Stomach (tissue), 9 donors: Measurements from ENCODE around the gene GNB5. TPM values are rescaled to one million over a fixed set of nuclear protein-coding genes. Genes with fewer than 3 reads are reported as not detected.
A peak's percentile ranks its signal among the peaks of the same experiment; 100 is the strongest.

Experiments used
- DNase-seq, 2 donors: peaks; one replicate each; pipeline versions ENCODE4 v3.0.0 to v3.0.0-alpha.2; 2013 to 2019
- H3K27ac ChIP-seq, 5 donors: fragments of 200-600 bp in 4 of 5; sonication (generic) in 4 of 5; one replicate each; pipeline ENCODE4 v1.5.1; 2013 to 2019; ENCODE audit warnings: mild to moderate bottlenecking in 1 of 5, moderate library complexity in 1 of 5
- H3K27me3 ChIP-seq, 3 donors: fragments of 200-600 bp; sonication (generic); one replicate each; pipeline ENCODE4 v1.5.1; 2017 to 2019; ENCODE audit warnings: mixed run types in 1 of 3
- H3K36me3 ChIP-seq, 4 donors: fragments of 200-600 bp; sonication (generic); 1 replicate in 3 of 4; 2 replicates in 1 of 4; pipeline ENCODE4 v1.5.1; 2016 to 2019
- H3K4me1 ChIP-seq, 4 donors: fragments of 200-600 bp; sonication (generic); one replicate each; pipeline ENCODE4 v1.5.1; 2016 to 2019
- H3K4me3 ChIP-seq, 4 donors: fragments of 200-600 bp; sonication (generic) in 3 of 4; one replicate each; pipeline ENCODE4 v1.5.1; 2016 to 2019; ENCODE audit warnings: mild to moderate bottlenecking in 1 of 4
- H3K9me3 ChIP-seq, 4 donors: fragments of 200-600 bp; sonication (generic); one replicate each; pipeline ENCODE4 v1.5.1; 2016 to 2019
- EP300 ChIP-seq: sonication (generic); formaldehyde crosslinking; IDR thresholded peaks from one replicate; pipeline ENCODE4 v1.6.1; 2017; ENCODE audit warnings: antibody characterized with exemption
- POLR2A ChIP-seq, 4 donors: fragments of 450-650 bp; IDR thresholded peaks; one replicate each; pipeline ENCODE4 v1.6.1; 2016; ENCODE audit warnings: antibody characterized with exemption in 4 of 4, control low read depth in 2 of 4, mild to moderate bottlenecking in 1 of 4, moderate library complexity in 1 of 4
- POLR2AphosphoS5 ChIP-seq, 3 donors: sonication (generic); formaldehyde crosslinking; IDR thresholded peaks; one replicate each; pipeline ENCODE4 v1.6.1; 2016; ENCODE audit warnings: antibody characterized with exemption in 3 of 3
- WGBS, 5 donors: extraction: QIAGEN DNeasy Blood & Tissue Kit in 3 of 5; methylation state at CpG; one replicate each; pipeline versions ENCODE4 v1.1.5 to v1.1.7; 2013 to 2018; 5-methylcytosine and 5-hydroxymethylcytosine counted together
- intact Hi-C: fragments of 100-400 bp; cut with DNase I; formaldehyde crosslinking; loops from one replicate; pipeline ENCODE4 v1.15.1; 2023; ENCODE audit warnings: low total_unique reads
- polyA plus RNA-seq, 3 donors: library from polyadenylated mRNA; stranded (reverse); fragments of 200-250 nt; gene quantifications; one replicate each; pipeline ENCODE4 v1.2.3, GENCODE V29; 2013
- total RNA-seq, 5 donors: library from RNA; depleted of rRNA; stranded (reverse); fragments of >200 nt; gene quantifications; one replicate each; pipeline versions ENCODE4 v1.1.0 to v1.2.3, GENCODE V29; 2014 to 2016
- TF ChIP-seq, protein P1 (sequence below), 7 experiments: fragments of 450-650 bp in 4 of 7; fragments of 200-600 bp in 3 of 7; sonication (generic) in 3 of 7; IDR thresholded peaks; one replicate each; pipeline ENCODE4 v1.5.1; 2016 to 2019; ENCODE audit warnings: antibody characterized with exemption in 7 of 7, control low read depth in 2 of 7, mild to moderate bottlenecking in 1 of 7
- donor health status: healthy with polysubstance abuse.
- donor health status: Bipolar disorder and iron deficiency.
- donor health status: healthy.

GNB5 gene
- total and polyA plus RNA-seq, 8 donors, result 6.4 to 291 (median 12.7) TPM

DNA sequence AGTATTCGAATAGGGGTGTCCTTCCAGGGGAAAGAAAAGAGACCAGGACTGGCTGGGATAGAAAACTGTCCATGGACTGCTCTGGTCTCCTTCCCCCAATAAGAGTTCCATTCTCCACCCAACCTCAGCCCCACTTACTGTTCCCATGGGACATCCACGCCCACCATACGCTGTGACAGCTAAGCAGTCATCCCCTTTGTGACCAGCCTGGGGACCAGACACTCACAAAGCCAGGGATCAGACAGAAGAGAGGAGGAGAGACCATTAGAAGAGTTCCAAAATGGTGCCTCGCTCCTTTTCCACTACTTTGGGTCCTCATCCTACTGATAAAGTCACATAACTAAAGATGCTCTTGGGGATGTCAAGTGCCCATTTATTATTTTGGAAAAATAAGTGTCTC is 27.6 kb upstream of the GNB5 start:
- no peaks in the 10 kb centered on the region for H3K4me1 ChIP-seq
- peaks cover 13 to 98% (median 67%) of the 10 kb centered on the region in 4 donors for H3K36me3 ChIP-seq
- no peak overlapping the region for H3K4me3 ChIP-seq
- WGBS, 5 donors, result 93 to 99% (median 98%) methylated on average over 4 of the region's 4 CpGs
- DNase-seq, result no peak
- H3K27me3 ChIP-seq, result no peaks in the 10 kb centered on the region
- no peaks in the 10 kb centered on the region for H3K9me3 ChIP-seq
- intact Hi-C loops, result no loop called here
- H3K27ac ChIP-seq, result no peak overlapping the region
- TF ChIP-seq POLR2AphosphoS5 (IDR thresholded peaks at IDR 0.05), result no peak

GRCh38 chr15:52218371-52218770 is 27.2 kb upstream of the GNB5 start:
- Histone ChIP-seq H3K27me3 (no peaks in the 10 kb centered on the region), H3K9me3 (no peaks in the 10 kb centered on the region), H3K27ac (no peak overlapping the region), H3K4me1 (no peaks in the 10 kb centered on the region), H3K36me3 (peaks cover 13 to 98% (median 68%) of the 10 kb centered on the region in 4 donors), H3K4me3 (no peak overlapping the region)
- TF ChIP-seq, protein P1, sequence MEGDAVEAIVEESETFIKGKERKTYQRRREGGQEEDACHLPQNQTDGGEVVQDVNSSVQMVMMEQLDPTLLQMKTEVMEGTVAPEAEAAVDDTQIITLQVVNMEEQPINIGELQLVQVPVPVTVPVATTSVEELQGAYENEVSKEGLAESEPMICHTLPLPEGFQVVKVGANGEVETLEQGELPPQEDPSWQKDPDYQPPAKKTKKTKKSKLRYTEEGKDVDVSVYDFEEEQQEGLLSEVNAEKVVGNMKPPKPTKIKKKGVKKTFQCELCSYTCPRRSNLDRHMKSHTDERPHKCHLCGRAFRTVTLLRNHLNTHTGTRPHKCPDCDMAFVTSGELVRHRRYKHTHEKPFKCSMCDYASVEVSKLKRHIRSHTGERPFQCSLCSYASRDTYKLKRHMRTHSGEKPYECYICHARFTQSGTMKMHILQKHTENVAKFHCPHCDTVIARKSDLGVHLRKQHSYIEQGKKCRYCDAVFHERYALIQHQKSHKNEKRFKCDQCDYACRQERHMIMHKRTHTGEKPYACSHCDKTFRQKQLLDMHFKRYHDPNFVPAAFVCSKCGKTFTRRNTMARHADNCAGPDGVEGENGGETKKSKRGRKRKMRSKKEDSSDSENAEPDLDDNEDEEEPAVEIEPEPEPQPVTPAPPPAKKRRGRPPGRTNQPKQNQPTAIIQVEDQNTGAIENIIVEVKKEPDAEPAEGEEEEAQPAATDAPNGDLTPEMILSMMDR (IDR thresholded peaks at IDR 0.05), result no peak
- TF ChIP-seq POLR2AphosphoS5 (IDR thresholded peaks at IDR 0.05) (no peak), POLR2A (IDR thresholded peaks at IDR 0.05) (no peak), EP300 (no peak)
- intact Hi-C loops, result no loop called here
- no peak for DNase-seq
- 75 to 81% (median 79%) methylated on average over 3 of the region's 3 CpGs for WGBS, 5 donors

GRCh38 chr15:52217186-52217585 is 26.0 kb upstream of the GNB5 start:
- peak in 1 of 2 donors; percentile 65 for DNase-seq
- 57 to 79% (median 70%) methylated on average over 10 of the region's 10 CpGs for WGBS, 5 donors
- TF ChIP-seq, protein P1 (IDR thresholded peaks at IDR 0.05), result no peak
- TF ChIP-seq EP300, result no peak
- no peak for TF ChIP-seq POLR2AphosphoS5 (IDR thresholded peaks at IDR 0.05)
- no peak for TF ChIP-seq POLR2A (IDR thresholded peaks at IDR 0.05)

GRCh38 chr15:52214553-52214952 is 23.4 kb upstream of the GNB5 start:
- 77 to 91% (median 83%) methylated on average over 1 of the region's 1 CpG for WGBS, 5 donors
- Histone ChIP-seq H3K4me3 (no peak overlapping the region), H3K36me3 (peaks cover 21 to 97% (median 73%) of the 10 kb centered on the region in 4 donors), H3K9me3 (no peaks in the 10 kb centered on the region), H3K27ac (no peak overlapping the region), H3K27me3 (no peaks in the 10 kb centered on the region), H3K4me1 (no peaks in the 10 kb centered on the region)
- TF ChIP-seq, protein P1 (IDR thresholded peaks at IDR 0.05), result no peak
- TF ChIP-seq POLR2AphosphoS5 (IDR thresholded peaks at IDR 0.05) (no peak), EP300 (no peak)
- intact Hi-C loops, result no loop called here
- DNase-seq, result no peak

More at GRCh38 chr15:52217186-52217585, 26.0 kb upstream of the GNB5 start:
- H3K27ac ChIP-seq, result no peak overlapping the region
- H3K4me1 ChIP-seq, result no peaks in the 10 kb centered on the region
- peaks cover 15 to 98% (median 68%) of the 10 kb centered on the region in 4 donors for H3K36me3 ChIP-seq
- no peaks in the 10 kb centered on the region for H3K27me3 ChIP-seq
- intact Hi-C loops, result no loop called here
- no peaks in the 10 kb centered on the region for H3K9me3 ChIP-seq
- H3K4me3 ChIP-seq, result no peak overlapping the region

- Histone ChIP-seq H3K36me3 (peaks cover 18 to 96% (median 60%) of the 10 kb centered on the region in 4 donors), H3K4me3 (no peak overlapping the region), H3K27me3 (no peaks in the 10 kb centered on the region), H3K4me1 (no peaks in the 10 kb centered on the region), H3K9me3 (no peaks in the 10 kb centered on the region), H3K27ac (no peak overlapping the region)
- TF ChIP-seq, protein P1 (IDR thresholded peaks at IDR 0.05), result no peak
- no peak for TF ChIP-seq POLR2AphosphoS5 (IDR thresholded peaks at IDR 0.05)
- no peak for TF ChIP-seq POLR2A (IDR thresholded peaks at IDR 0.05)
- no peak for TF ChIP-seq EP300
- DNase-seq, result no peak
- WGBS, 5 donors, result 68 to 81% (median 74%) methylated on average over 3 of the region's 3 CpGs
- intact Hi-C loops, result no loop called here
Measured at GRCh38 chr15:52213206-52213605, 22.0 kb upstream of the GNB5 start.
